MM.1S (cell line): ENCODE data around the gene TAOK1.

Experiments
- DNase-seq: peaks from one replicate; pipeline ENCODE4 v3.0.0-alpha.2; 2015
- H2AFZ ChIP-seq: fragments of 300-600 bp; sonication (generic); 2 replicates; pipeline ENCODE4 v1.6.0; 2016; ENCODE audit warnings: antibody characterized with exemption, low read length
- H3F3A ChIP-seq: fragments of 300-600 bp; sonication (generic); 2 replicates; pipeline ENCODE4 v1.6.1; 2016; ENCODE audit warnings: mild to moderate bottlenecking, antibody characterized with exemption, low read length, moderate library complexity, mixed read lengths; ENCODE audit not compliant: insufficient read depth
- H3K27ac ChIP-seq: fragments of 300-600 bp; sonication (generic); 2 replicates; pipeline ENCODE4 v1.5.1; 2016; ENCODE audit warnings: mild to moderate bottlenecking, low read length
- H3K27me3 ChIP-seq: fragments of 300-600 bp; sonication (generic); replicated peaks from 2 replicates; pipeline ENCODE4 v1.6.0; 2016; ENCODE audit warnings: low read length; ENCODE audit not compliant: insufficient read depth
- H3K36me3 ChIP-seq: fragments of 300-600 bp; sonication (generic); replicated peaks from 2 replicates; pipeline ENCODE4 v1.6.1; 2016; ENCODE audit warnings: mild to moderate bottlenecking, low read length, mixed read lengths; ENCODE audit not compliant: insufficient read depth
- H3K4me1 ChIP-seq: fragments of 300-600 bp; sonication (generic); 2 replicates; pipeline ENCODE4 v1.6.1; 2016; ENCODE audit warnings: low read length, mixed read lengths
- H3K4me2 ChIP-seq: fragments of 300-600 bp; sonication (generic); 2 replicates; pipeline ENCODE4 v1.6.0; 2016; ENCODE audit warnings: low read depth, low read length
- H3K4me3 ChIP-seq: fragments of 300-600 bp; sonication (generic); 2 replicates; pipeline ENCODE4 v1.5.1; 2016; ENCODE audit warnings: low read length, mixed read lengths
- H3K79me2 ChIP-seq: fragments of 300-600 bp; sonication (generic); 2 replicates; pipeline ENCODE4 v1.6.1; 2016; ENCODE audit warnings: mixed run types, low read length, mixed read lengths
- H3K9ac ChIP-seq: fragments of 300-600 bp; sonication (generic); 2 replicates; pipeline ENCODE4 v1.6.1; 2016; ENCODE audit warnings: low read length, mixed read lengths
- H3K9me2 ChIP-seq: fragments of 300-600 bp; sonication (generic); replicated peaks from 2 replicates; pipeline ENCODE4 v1.6.1; 2016; ENCODE audit warnings: mild to moderate bottlenecking, low read length, mixed read lengths; ENCODE audit not compliant: insufficient read depth
- H3K9me3 ChIP-seq: fragments of 300-600 bp; sonication (generic); replicated peaks from 2 replicates; pipeline ENCODE4 v1.6.1; 2016; ENCODE audit warnings: mild to moderate bottlenecking, low read length, mixed read lengths; ENCODE audit not compliant: insufficient read depth
- H4K20me1 ChIP-seq: fragments of 300-600 bp; sonication (generic); 2 replicates; pipeline ENCODE4 v1.6.1; 2016; ENCODE audit warnings: mild to moderate bottlenecking, low read length, moderate library complexity, mixed read lengths; ENCODE audit not compliant: insufficient read depth
- EZH2 ChIP-seq: fragments of 300-600 bp; sonication (generic); optimal IDR thresholded peaks from 2 replicates; pipeline ENCODE3; 2017; ENCODE audit warnings: low read depth, mild to moderate bottlenecking, antibody characterized with exemption, low read length, mixed read lengths
- EZH2phosphoT487 ChIP-seq: fragments of 300-600 bp; sonication (generic); IDR thresholded peaks from 2 replicates; pipeline ENCODE4 v1.6.1; 2018; ENCODE audit warnings: antibody characterized with exemption, low read length
- TF ChIP-seq, protein P1 (sequence below): fragments of 300-600 bp; sonication (generic); IDR thresholded peaks from 2 replicates; pipeline ENCODE4 v1.5.1; 2016; ENCODE audit warnings: antibody characterized with exemption, low read length, mixed read lengths

TAOK1 gene

DNA sequence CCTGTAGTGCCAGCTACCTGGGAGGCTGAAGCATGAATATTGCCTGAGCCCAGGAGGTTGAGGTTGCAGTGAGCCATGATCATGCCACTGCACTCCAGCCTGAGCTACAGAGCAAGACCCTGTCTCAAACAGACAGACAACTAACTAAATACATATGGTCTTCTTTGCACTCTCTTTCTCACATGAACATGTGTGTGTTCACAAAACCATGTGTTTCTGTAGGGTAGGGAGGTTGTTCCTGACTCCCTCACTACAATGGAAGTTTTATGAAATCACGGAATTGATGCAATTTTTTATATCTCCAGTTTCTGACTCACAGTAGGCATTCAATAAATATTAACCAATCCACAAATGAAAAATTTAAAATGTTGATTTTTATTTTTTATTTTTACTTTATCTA is 128.2 kb downstream of the TAOK1 start:
- TF ChIP-seq, protein P1, sequence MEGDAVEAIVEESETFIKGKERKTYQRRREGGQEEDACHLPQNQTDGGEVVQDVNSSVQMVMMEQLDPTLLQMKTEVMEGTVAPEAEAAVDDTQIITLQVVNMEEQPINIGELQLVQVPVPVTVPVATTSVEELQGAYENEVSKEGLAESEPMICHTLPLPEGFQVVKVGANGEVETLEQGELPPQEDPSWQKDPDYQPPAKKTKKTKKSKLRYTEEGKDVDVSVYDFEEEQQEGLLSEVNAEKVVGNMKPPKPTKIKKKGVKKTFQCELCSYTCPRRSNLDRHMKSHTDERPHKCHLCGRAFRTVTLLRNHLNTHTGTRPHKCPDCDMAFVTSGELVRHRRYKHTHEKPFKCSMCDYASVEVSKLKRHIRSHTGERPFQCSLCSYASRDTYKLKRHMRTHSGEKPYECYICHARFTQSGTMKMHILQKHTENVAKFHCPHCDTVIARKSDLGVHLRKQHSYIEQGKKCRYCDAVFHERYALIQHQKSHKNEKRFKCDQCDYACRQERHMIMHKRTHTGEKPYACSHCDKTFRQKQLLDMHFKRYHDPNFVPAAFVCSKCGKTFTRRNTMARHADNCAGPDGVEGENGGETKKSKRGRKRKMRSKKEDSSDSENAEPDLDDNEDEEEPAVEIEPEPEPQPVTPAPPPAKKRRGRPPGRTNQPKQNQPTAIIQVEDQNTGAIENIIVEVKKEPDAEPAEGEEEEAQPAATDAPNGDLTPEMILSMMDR = no peak
- TF ChIP-seq EZH2 (no peak), EZH2phosphoT487 (no peak)
- DNase-seq = no peak
- no peak overlapping the region for H3K27ac ChIP-seq
- no peak overlapping the region for H3K9ac ChIP-seq
- 0 out of 2 replicates have a peak, but pooled peaks cover 3% of the 10 kb centered on the region for H3K36me3 ChIP-seq
- H3F3A ChIP-seq = no peaks in the 10 kb centered on the region
- H3K9me2 ChIP-seq = no peaks in the 10 kb centered on the region
- H3K27me3 ChIP-seq = no peaks in the 10 kb centered on the region
- H3K4me2 ChIP-seq = no peak overlapping the region
- no peaks in the 10 kb centered on the region for H3K4me1 ChIP-seq
- no peaks in the 10 kb centered on the region for H4K20me1 ChIP-seq
- no peaks in the 10 kb centered on the region for H3K79me2 ChIP-seq
- no peaks in the 10 kb centered on the region for H3K9me3 ChIP-seq
- H2AFZ ChIP-seq = no peak overlapping the region
- H3K4me3 ChIP-seq = no peak overlapping the region

DNA sequence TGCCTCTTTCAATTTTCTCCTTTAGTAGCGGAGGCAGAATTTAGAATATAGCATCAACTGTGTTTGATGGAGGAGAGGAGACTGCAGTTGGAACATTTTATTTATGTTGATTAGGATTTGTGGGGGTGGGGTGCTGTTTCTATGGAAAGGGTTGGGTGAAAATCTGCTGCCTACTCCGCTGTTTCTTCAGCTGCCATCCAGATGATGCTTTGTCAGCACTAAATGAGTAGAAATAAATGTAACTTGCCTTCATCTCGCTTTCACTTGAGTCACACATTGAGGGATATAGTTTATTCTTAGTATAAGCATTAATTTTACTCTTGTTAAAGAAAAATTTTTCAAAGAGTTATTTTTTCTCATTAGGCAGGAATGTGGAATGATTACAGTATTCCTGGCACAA is 134.5 kb downstream of the TAOK1 start:
- Histone ChIP-seq H2AFZ (no peak overlapping the region), H3K9me3 (no peaks in the 10 kb centered on the region), H3F3A (no peaks in the 10 kb centered on the region), H3K36me3 (0 out of 2 replicates have a peak, but pooled peaks cover 3% of the 10 kb centered on the region), H3K9me2 (no peaks in the 10 kb centered on the region), H3K4me2 (no peak overlapping the region), H3K4me1 (no peaks in the 10 kb centered on the region), H3K27ac (no peak overlapping the region), H3K79me2 (no peaks in the 10 kb centered on the region), H3K9ac (no peak overlapping the region), H4K20me1 (no peaks in the 10 kb centered on the region), H3K27me3 (no peaks in the 10 kb centered on the region), H3K4me3 (no peak overlapping the region)
- TF ChIP-seq, protein P1 = no peak
- TF ChIP-seq EZH2phosphoT487 (no peak), EZH2 (no peak)
- no peak for DNase-seq

DNA sequence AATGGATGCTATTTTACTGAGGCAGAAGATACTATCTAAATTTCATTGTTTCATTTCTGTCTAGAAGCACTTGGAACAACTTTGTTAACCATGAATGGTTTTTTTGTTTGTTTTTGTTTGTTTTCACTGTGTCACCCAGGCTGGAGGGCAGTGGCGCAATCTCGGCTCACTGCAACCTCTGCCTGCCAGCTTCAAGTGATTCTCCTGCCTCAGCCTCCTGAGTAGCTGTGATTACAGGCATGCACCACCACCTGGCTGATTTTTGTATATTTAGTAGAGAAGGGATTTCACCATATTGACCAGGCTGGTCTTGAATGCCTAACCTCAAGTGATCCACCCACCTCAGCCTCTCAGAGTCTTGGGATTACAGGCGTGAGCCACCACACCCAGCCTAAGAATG is 136.2 kb downstream of the TAOK1 start:
- TF ChIP-seq, protein P1 = no peak
- TF ChIP-seq EZH2 (no peak), EZH2phosphoT487 (no peak)
- no peak overlapping the region for H3K27ac ChIP-seq
- no peaks in the 10 kb centered on the region for H3K9me3 ChIP-seq
- no peaks in the 10 kb centered on the region for H3K4me1 ChIP-seq
- H4K20me1 ChIP-seq = no peaks in the 10 kb centered on the region
- H3K79me2 ChIP-seq = no peaks in the 10 kb centered on the region
- no peak overlapping the region for H3K4me3 ChIP-seq
- H3K36me3 ChIP-seq = 0 out of 2 replicates have a peak, but pooled peaks cover 3% of the 10 kb centered on the region
- no peaks in the 10 kb centered on the region for H3K27me3 ChIP-seq
- H2AFZ ChIP-seq = no peak overlapping the region
- H3F3A ChIP-seq = no peaks in the 10 kb centered on the region
- H3K9me2 ChIP-seq = no peaks in the 10 kb centered on the region
- no peak overlapping the region for H3K9ac ChIP-seq
- DNase-seq = no peak
- no peak overlapping the region for H3K4me2 ChIP-seq
